ENCODE data around the gene EHF.

DNA sequence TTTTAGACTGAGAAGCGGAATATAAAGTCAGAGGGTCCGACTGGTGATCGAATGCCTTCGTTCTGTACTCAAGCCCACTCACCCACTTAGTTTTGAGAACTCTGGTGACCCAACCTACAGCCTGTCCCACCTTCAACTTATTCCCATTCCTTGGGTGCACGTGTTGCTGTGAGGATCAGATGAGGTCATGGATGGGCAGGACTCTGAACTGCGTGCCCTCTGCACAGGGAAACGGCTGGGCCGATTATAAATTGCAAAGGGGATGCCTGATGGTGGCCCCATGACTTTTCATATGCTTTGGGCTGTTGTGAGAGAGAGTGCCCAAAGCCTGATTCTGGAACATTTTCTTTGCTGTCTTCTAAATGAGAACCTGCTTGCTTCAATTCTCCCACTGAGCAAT, 16.0 kb upstream of the EHF start:
- TF ChIP-seq, protein P1, sequence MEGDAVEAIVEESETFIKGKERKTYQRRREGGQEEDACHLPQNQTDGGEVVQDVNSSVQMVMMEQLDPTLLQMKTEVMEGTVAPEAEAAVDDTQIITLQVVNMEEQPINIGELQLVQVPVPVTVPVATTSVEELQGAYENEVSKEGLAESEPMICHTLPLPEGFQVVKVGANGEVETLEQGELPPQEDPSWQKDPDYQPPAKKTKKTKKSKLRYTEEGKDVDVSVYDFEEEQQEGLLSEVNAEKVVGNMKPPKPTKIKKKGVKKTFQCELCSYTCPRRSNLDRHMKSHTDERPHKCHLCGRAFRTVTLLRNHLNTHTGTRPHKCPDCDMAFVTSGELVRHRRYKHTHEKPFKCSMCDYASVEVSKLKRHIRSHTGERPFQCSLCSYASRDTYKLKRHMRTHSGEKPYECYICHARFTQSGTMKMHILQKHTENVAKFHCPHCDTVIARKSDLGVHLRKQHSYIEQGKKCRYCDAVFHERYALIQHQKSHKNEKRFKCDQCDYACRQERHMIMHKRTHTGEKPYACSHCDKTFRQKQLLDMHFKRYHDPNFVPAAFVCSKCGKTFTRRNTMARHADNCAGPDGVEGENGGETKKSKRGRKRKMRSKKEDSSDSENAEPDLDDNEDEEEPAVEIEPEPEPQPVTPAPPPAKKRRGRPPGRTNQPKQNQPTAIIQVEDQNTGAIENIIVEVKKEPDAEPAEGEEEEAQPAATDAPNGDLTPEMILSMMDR (optimal IDR thresholded peaks at IDR 0.05 in 1 of 3, IDR thresholded peaks at IDR 0.05 in 1 of 3, conservative IDR thresholded peaks at IDR 0.05 in 1 of 3; ENCODE audit: extremely low read depth in 1 of 3, insufficient read depth in 2 of 3, low read length in 3 of 3), result no peak
- no peak for TF ChIP-seq EZH2 (IDR thresholded peaks at IDR 0.05; ENCODE audit: low read length)

All from keratinocyte (primary cell).